Measurements from ENCODE around the gene GPHB5. TPM values are rescaled to one million over a fixed set of nuclear protein-coding genes. Genes with fewer than 3 reads are reported as not detected.

The GPHB5 gene
- total RNA-seq, 2 experiments from 2014 or later, result not detected

DNA sequence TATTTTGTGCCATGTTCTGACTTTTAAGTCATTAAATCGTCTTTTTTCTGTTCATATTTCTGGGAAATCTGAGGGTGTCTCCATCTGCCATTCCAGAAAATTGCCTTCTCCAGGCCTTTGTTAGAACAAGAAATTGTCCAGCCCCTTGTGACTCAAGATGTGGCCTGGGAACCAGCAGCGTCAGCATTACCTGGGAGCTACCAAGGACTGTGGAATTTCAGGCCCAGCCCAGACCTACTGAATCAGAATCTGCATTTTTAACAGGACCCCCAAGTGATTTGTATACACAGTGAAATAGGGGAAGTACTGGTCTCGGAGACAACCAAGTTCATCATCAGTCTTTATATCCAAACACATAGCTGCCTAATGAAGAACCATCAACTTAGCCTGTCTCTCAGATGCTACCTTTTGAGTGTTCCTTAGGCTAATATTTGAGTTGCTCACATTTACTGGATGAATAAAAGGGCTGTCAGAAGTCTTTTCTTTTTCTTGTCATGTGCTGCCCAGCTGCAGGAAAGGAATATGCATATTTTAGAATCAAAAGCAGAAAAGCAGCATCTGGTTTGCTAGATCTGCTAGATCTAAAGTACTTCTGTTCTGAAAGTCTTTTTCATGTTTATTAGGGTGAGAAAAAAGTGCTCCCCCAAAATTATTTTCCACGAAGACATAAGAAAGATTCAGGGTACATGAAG lies 21.2 kb downstream of the GPHB5 start:
- H3K4me1 ChIP-seq (ENCODE audit: insufficient read depth, low read length, poor library complexity, severe bottlenecking), result no peaks in the 10 kb centered on the region
- H3K9me2 ChIP-seq (ENCODE audit: insufficient read depth, low read length), result no peaks in the 10 kb centered on the region
- no peak overlapping the region for H2AFZ ChIP-seq (ENCODE audit: low read length)
- POLR2A ChIA-PET, result interaction anchor here (1.3 kb wide), 1 partner anchor 26 kb away, joined by 3 read pairs; no protein-coding TSS in a partner anchor
- no peak overlapping the region for H3K27ac ChIP-seq (ENCODE audit: low read depth, low read length, poor library complexity, severe bottlenecking)
- intact Hi-C loops (cut with micrococcal nuclease; ENCODE audit: unreplicated experiment), result no loop called here
- TF ChIP-seq, protein P1, sequence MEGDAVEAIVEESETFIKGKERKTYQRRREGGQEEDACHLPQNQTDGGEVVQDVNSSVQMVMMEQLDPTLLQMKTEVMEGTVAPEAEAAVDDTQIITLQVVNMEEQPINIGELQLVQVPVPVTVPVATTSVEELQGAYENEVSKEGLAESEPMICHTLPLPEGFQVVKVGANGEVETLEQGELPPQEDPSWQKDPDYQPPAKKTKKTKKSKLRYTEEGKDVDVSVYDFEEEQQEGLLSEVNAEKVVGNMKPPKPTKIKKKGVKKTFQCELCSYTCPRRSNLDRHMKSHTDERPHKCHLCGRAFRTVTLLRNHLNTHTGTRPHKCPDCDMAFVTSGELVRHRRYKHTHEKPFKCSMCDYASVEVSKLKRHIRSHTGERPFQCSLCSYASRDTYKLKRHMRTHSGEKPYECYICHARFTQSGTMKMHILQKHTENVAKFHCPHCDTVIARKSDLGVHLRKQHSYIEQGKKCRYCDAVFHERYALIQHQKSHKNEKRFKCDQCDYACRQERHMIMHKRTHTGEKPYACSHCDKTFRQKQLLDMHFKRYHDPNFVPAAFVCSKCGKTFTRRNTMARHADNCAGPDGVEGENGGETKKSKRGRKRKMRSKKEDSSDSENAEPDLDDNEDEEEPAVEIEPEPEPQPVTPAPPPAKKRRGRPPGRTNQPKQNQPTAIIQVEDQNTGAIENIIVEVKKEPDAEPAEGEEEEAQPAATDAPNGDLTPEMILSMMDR (conservative IDR thresholded peaks at IDR 0.05; ENCODE audit: low read length), result no peak
- TF ChIP-seq EZH2phosphoT487 (IDR thresholded peaks at IDR 0.05; ENCODE audit: borderline replicate concordance, low read depth, low read length), result no peak
- no TSS peak for BruUV-seq (replicated peaks)
- CTCF ChIA-PET (ENCODE audit: unreplicated experiment), result no interaction called here
- no peaks in the 10 kb centered on the region for H3K79me2 ChIP-seq (ENCODE audit: insufficient read depth, low read depth, low read length)
- H3K36me3 ChIP-seq (ENCODE audit: insufficient read depth, low read length), result no peaks in the 10 kb centered on the region
- no peak overlapping the region for H3K4me3 ChIP-seq (ENCODE audit: low read depth, low read length, poor library complexity, severe bottlenecking)
- no peaks in the 10 kb centered on the region for H3K9me3 ChIP-seq (ENCODE audit: low read length)
- H3K4me2 ChIP-seq (ENCODE audit: low read length), result no peak overlapping the region
- DNase-seq (ENCODE audit: low spot score), result no peak
- H4K20me1 ChIP-seq (ENCODE audit: insufficient read depth, low read length), result no peaks in the 10 kb centered on the region

DNA sequence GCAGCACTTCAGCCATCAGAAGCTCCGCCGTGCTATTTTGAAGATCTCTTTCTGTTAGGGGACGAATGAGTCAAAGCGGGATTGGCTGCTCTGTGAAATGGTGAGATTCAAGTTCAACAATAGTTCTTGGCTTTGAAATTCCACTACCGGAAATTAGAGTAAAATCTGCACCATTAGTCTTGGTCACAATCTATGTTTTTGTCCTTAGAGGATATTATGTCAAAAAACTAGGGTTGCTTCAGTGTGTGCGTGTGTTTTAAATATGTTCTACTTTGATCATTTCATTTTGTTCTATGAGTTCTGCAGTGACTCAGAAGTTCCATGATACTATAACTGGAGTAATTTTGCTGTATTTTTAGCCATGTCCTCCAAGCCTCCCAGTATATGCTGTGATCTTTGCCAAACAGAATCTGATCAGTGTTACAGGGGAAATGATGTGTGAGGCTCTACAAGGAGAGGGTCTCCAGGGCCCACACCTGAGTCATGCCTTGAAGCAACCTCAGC lies 22.6 kb downstream of the GPHB5 start:
- H3K79me2 ChIP-seq (ENCODE audit: insufficient read depth, low read depth, low read length), result no peaks in the 10 kb centered on the region
- CTCF ChIA-PET (ENCODE audit: unreplicated experiment), result no interaction called here
- no peaks in the 10 kb centered on the region for H3K36me3 ChIP-seq (ENCODE audit: insufficient read depth, low read length)
- no peak overlapping the region for H2AFZ ChIP-seq (ENCODE audit: low read length)
- no peak overlapping the region for H3K4me2 ChIP-seq (ENCODE audit: low read length)
- BruUV-seq (replicated peaks), result no TSS peak
- TF ChIP-seq EZH2phosphoT487 (IDR thresholded peaks at IDR 0.05; ENCODE audit: borderline replicate concordance, low read depth, low read length), result no peak
- TF ChIP-seq, protein P1 (conservative IDR thresholded peaks at IDR 0.05; ENCODE audit: low read length), result no peak
- no peak overlapping the region for H3K27ac ChIP-seq (ENCODE audit: low read depth, low read length, poor library complexity, severe bottlenecking)
- no peak for DNase-seq (ENCODE audit: low spot score)
- no peak overlapping the region for H3K4me3 ChIP-seq (ENCODE audit: low read depth, low read length, poor library complexity, severe bottlenecking)
- no peaks in the 10 kb centered on the region for H4K20me1 ChIP-seq (ENCODE audit: insufficient read depth, low read length)
- no peaks in the 10 kb centered on the region for H3K9me2 ChIP-seq (ENCODE audit: insufficient read depth, low read length)
- no peaks in the 10 kb centered on the region for H3K9me3 ChIP-seq (ENCODE audit: low read length)
- intact Hi-C loops (cut with micrococcal nuclease; ENCODE audit: unreplicated experiment), result no loop called here
- no peaks in the 10 kb centered on the region for H3K4me1 ChIP-seq (ENCODE audit: insufficient read depth, low read length, poor library complexity, severe bottlenecking)
- POLR2A ChIA-PET, result interaction anchor here (0.6 kb wide), 1 partner anchor 15 kb away, joined by 5 read pairs; no protein-coding TSS in a partner anchor

DNA sequence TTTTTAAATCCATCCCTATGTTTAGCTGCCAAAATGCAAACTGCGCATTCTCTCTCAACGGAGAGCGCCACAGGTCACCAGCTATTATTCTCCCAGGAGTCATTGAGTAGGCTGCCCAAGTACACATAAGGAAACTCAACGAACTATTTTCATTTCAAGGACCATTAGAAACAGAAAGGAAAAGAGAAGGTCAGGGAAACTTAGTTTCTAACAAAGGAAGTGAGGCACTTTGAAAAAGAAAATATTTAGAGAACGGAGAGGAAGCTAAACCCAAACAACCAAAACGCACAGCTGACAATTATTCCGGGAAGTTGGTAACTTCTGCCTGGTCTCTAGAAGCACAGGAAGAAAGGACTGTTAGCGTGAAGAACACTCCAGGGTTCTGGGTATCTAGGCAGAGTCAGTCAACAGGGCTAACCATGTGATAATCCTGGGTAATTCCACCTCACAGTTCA lies 23.5 kb downstream of the GPHB5 start:
- intact Hi-C loops (cut with micrococcal nuclease; ENCODE audit: unreplicated experiment), result no loop called here
- Histone ChIP-seq H3K4me2 (ENCODE audit: low read length) (no peak overlapping the region), H3K36me3 (ENCODE audit: insufficient read depth, low read length) (no peaks in the 10 kb centered on the region), H3K9me3 (ENCODE audit: low read length) (no peaks in the 10 kb centered on the region), H2AFZ (ENCODE audit: low read length) (no peak overlapping the region), H3K9me2 (ENCODE audit: insufficient read depth, low read length) (no peaks in the 10 kb centered on the region), H4K20me1 (ENCODE audit: insufficient read depth, low read length) (no peaks in the 10 kb centered on the region), H3K27ac (ENCODE audit: low read depth, low read length, poor library complexity, severe bottlenecking) (no peak overlapping the region), H3K4me1 (ENCODE audit: insufficient read depth, low read length, poor library complexity, severe bottlenecking) (no peaks in the 10 kb centered on the region), H3K4me3 (ENCODE audit: low read depth, low read length, poor library complexity, severe bottlenecking) (no peak overlapping the region), H3K79me2 (ENCODE audit: insufficient read depth, low read depth, low read length) (no peaks in the 10 kb centered on the region)
- no TSS peak for BruUV-seq (replicated peaks)
- ChIA-PET CTCF (ENCODE audit: unreplicated experiment) (no interaction called here), POLR2A (no interaction called here)
- DNase-seq (ENCODE audit: low spot score), result no peak
- TF ChIP-seq EZH2phosphoT487 (IDR thresholded peaks at IDR 0.05; ENCODE audit: borderline replicate concordance, low read depth, low read length), result no peak
- TF ChIP-seq, protein P1 (conservative IDR thresholded peaks at IDR 0.05; ENCODE audit: low read length), result no peak
